Measurements from ENCODE around the gene GPX6.

DNA sequence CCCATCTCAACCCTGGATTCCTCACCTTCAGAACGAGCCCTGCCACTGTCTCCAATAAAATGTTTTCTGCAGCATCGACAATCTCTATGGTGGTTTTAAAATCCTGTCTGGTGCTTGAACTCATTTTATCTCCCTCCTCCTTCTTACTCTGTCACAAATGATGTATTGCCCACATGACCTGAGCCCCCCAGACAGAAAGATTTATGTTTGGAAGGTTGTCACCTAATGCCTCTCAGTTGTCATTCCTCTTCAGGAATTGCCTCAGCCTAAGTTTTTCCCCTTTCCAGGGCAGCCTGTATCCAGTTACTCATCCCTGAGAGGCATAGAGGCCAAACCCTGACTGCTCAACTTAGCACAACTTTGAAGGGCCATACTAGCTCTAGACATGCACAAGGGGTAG is 19.3 kb upstream of the GPX6 start:
- TF ChIP-seq, protein P1, sequence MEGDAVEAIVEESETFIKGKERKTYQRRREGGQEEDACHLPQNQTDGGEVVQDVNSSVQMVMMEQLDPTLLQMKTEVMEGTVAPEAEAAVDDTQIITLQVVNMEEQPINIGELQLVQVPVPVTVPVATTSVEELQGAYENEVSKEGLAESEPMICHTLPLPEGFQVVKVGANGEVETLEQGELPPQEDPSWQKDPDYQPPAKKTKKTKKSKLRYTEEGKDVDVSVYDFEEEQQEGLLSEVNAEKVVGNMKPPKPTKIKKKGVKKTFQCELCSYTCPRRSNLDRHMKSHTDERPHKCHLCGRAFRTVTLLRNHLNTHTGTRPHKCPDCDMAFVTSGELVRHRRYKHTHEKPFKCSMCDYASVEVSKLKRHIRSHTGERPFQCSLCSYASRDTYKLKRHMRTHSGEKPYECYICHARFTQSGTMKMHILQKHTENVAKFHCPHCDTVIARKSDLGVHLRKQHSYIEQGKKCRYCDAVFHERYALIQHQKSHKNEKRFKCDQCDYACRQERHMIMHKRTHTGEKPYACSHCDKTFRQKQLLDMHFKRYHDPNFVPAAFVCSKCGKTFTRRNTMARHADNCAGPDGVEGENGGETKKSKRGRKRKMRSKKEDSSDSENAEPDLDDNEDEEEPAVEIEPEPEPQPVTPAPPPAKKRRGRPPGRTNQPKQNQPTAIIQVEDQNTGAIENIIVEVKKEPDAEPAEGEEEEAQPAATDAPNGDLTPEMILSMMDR (IDR thresholded peaks at IDR 0.05), result no peak
- TF ChIP-seq POLR2A (IDR thresholded peaks at IDR 0.05), result no peak

All from breast epithelium (tissue), 3 donors.